HepG2 (cell line): ENCODE results near the gene AHNAK. TPM values are rescaled to one million over a fixed set of nuclear protein-coding genes. Genes with fewer than 3 reads are reported as not detected.

Source experiments
- CC2D1A ChIP-seq: sonication (generic); formaldehyde crosslinking; IDR thresholded peaks from 2 replicates; pipeline ENCODE4 v1.8.1; 2023; ENCODE audit warnings: mild to moderate bottlenecking, missing genetic modification reagents
- ELF4 ChIP-seq: sonication (generic); formaldehyde crosslinking; IDR thresholded peaks from 2 replicates; pipeline ENCODE4 v1.5.0; 2020; ENCODE audit warnings: missing genetic modification reagents, mild to moderate bottlenecking, moderate library complexity, borderline replicate concordance
- HES4 ChIP-seq: sonication (generic); formaldehyde crosslinking; IDR thresholded peaks from 2 replicates; pipeline ENCODE4 v1.9.0; 2021; ENCODE audit warnings: mild to moderate bottlenecking, missing genetic modification reagents, borderline replicate concordance
- NCOA1 ChIP-seq: sonication (generic); formaldehyde crosslinking; IDR thresholded peaks from 2 replicates; pipeline ENCODE4 v1.9.0; 2021; ENCODE audit warnings: missing genetic modification reagents
- NR3C1 ChIP-seq: sonication (generic); formaldehyde crosslinking; IDR thresholded peaks from 2 replicates; pipeline ENCODE4 v1.4.0; 2020; ENCODE audit warnings: missing genetic modification reagents
- TEAD3 ChIP-seq: optimal IDR thresholded peaks from 2 replicates; pipeline ENCODE3; 2016; ENCODE audit warnings: borderline replicate concordance
- ZMYM2 ChIP-seq: sonication (generic); formaldehyde crosslinking; IDR thresholded peaks from 2 replicates; pipeline ENCODE4 v1.8.0; 2022; ENCODE audit warnings: mild to moderate bottlenecking, missing genetic modification reagents
- ZNF180 ChIP-seq: sonication (generic); formaldehyde crosslinking; IDR thresholded peaks from 2 replicates; pipeline ENCODE4 v1.4.0; 2020; ENCODE audit warnings: low read depth, missing genetic modification reagents, borderline replicate concordance
- ZNF33A ChIP-seq: sonication (generic); formaldehyde crosslinking; IDR thresholded peaks from 2 replicates; pipeline ENCODE4 v1.5.1; 2020; ENCODE audit warnings: missing genetic modification reagents, mild to moderate bottlenecking, moderate library complexity, borderline replicate concordance
- ZNF567 ChIP-seq: sonication (generic); formaldehyde crosslinking; IDR thresholded peaks from 2 replicates; pipeline ENCODE4 v1.8.1; 2023; ENCODE audit warnings: mild to moderate bottlenecking, missing genetic modification reagents, borderline replicate concordance
- ZNF598 ChIP-seq: sonication (generic); formaldehyde crosslinking; IDR thresholded peaks from 2 replicates; pipeline ENCODE4 v1.5.1; 2020; ENCODE audit warnings: mild to moderate bottlenecking, missing genetic modification reagents, borderline replicate concordance
- ZNF619 ChIP-seq: sonication (generic); formaldehyde crosslinking; IDR thresholded peaks from 2 replicates; pipeline ENCODE4 v1.4.0; 2020; ENCODE audit warnings: mild to moderate bottlenecking, missing genetic modification reagents
- ZNF747 ChIP-seq: sonication (generic); formaldehyde crosslinking; IDR thresholded peaks from 2 replicates; pipeline ENCODE4 v1.8.1; 2023; ENCODE audit warnings: missing genetic modification reagents, mild to moderate bottlenecking, borderline replicate concordance
- polyA plus RNA-seq, 8 experiments: library from polyadenylated mRNA; depleted of rRNA in 3 of 8; stranded (reverse) in 7 of 8; unstranded in 1 of 8; fragments of >200 nt; fragmentation: Illumina TruSeq in 4 of 8; extraction: Trizol in 4 of 8; gene quantifications; 2 replicates each; pipeline versions ENCODE4 v1.2.1 to v1.2.3, GENCODE V29; 2011 to 2016; ENCODE audit warnings: low read depth in 4 of 8, missing spikeins in 1 of 8, mixed read lengths in 1 of 8; ENCODE audit not compliant: insufficient read depth in 1 of 8
- total RNA-seq, 5 experiments: library from RNA; depleted of rRNA; stranded (reverse); fragments of >200 nt; fragmentation: Illumina TruSeq; extraction: Trizol; gene quantifications; 2 replicates each; pipeline ENCODE4 v1.2.3, GENCODE V29; 2016; ENCODE audit warnings: low read depth in 1 of 5
- TF ChIP-seq, protein P1 (sequence below): sonication (generic); formaldehyde crosslinking; IDR thresholded peaks from 2 replicates; pipeline ENCODE4 v1.4.0; 2020; ENCODE audit warnings: mild to moderate bottlenecking, missing genetic modification reagents
- TF ChIP-seq, protein P2 (sequence below): sonication (generic); formaldehyde crosslinking; IDR thresholded peaks from 2 replicates; pipeline ENCODE4 v1.4.0; 2020; ENCODE audit warnings: missing genetic modification reagents

Gene AHNAK
- total and polyA plus RNA-seq, 2 of the 13 experiments (the other 11 are each of a cell fraction or from before 2014, with no cell fraction given): 23.4 to 25.0 TPM

DNA sequence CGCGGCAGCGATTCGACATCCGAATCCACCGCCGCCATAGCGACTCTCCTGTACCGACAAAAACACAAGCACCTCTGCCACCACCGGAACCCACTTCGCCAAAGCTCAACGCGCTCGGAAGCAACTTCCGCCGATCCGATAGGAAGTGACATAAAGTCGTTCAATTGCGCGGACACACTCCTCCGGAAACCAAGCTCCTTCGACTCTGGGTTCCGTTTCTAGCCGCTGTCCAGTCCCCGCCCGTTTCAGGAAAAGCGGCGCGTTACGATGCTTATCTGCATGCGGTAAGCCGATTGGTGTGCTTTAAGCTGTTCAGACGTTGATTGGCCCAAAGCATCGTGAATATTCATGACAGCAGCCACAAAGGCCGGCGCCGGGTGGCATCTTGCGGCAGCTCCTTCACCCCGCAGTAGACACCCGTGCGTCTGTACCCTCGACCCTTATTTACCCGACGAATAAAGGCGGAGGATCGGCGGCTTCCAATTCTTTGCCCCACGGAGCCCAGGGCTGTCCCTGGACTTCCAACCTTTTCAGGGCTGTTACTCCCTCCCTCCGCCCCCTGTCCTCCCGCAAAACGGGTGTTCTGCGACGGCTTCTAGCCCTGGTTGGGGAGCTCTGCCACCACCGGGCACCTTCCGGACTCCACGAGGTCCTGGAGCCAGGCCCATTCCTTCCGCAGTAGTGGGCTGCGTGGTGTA is 45.0 kb upstream of the AHNAK start, which contains the start of gene TUT1 (continued):
- TF ChIP-seq, protein P1, sequence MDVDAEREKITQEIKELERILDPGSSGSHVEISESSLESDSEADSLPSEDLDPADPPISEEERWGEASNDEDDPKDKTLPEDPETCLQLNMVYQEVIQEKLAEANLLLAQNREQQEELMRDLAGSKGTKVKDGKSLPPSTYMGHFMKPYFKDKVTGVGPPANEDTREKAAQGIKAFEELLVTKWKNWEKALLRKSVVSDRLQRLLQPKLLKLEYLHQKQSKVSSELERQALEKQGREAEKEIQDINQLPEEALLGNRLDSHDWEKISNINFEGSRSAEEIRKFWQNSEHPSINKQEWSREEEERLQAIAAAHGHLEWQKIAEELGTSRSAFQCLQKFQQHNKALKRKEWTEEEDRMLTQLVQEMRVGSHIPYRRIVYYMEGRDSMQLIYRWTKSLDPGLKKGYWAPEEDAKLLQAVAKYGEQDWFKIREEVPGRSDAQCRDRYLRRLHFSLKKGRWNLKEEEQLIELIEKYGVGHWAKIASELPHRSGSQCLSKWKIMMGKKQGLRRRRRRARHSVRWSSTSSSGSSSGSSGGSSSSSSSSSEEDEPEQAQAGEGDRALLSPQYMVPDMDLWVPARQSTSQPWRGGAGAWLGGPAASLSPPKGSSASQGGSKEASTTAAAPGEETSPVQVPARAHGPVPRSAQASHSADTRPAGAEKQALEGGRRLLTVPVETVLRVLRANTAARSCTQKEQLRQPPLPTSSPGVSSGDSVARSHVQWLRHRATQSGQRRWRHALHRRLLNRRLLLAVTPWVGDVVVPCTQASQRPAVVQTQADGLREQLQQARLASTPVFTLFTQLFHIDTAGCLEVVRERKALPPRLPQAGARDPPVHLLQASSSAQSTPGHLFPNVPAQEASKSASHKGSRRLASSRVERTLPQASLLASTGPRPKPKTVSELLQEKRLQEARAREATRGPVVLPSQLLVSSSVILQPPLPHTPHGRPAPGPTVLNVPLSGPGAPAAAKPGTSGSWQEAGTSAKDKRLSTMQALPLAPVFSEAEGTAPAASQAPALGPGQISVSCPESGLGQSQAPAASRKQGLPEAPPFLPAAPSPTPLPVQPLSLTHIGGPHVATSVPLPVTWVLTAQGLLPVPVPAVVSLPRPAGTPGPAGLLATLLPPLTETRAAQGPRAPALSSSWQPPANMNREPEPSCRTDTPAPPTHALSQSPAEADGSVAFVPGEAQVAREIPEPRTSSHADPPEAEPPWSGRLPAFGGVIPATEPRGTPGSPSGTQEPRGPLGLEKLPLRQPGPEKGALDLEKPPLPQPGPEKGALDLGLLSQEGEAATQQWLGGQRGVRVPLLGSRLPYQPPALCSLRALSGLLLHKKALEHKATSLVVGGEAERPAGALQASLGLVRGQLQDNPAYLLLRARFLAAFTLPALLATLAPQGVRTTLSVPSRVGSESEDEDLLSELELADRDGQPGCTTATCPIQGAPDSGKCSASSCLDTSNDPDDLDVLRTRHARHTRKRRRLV: peak; percentile 99
- TF ChIP-seq CC2D1A (CRISPR knock-in tag) (0 out of 2 replicates have a peak, but pooled peaks have one; percentile 26), ZNF747 (peak; percentile 91; the same call in 1 of the 2 replicates), ZMYM2 (CRISPR knock-in tag) (no peak), ZNF619 (peak; percentile 91; the same call in 1 of the 2 replicates), ZNF180 (CRISPR knock-in tag) (no peak), NCOA1 (CRISPR knock-in tag) (no peak), NR3C1 (no peak), ZNF598 (CRISPR knock-in tag) (peak; percentile 78; the same call in 1 of the 2 replicates), HES4 (0 out of 2 replicates have a peak, but pooled peaks have one; percentile 19), TEAD3 (CRISPR knock-in tag) (peak; percentile 87), ZNF33A (CRISPR knock-in tag) (no peak), ELF4 (CRISPR knock-in tag) (peak; percentile 48; the same call in 1 of the 2 replicates), ZNF567 (CRISPR knock-in tag) (peak; percentile 72; the same call in 1 of the 2 replicates)
- TF ChIP-seq, protein P2, sequence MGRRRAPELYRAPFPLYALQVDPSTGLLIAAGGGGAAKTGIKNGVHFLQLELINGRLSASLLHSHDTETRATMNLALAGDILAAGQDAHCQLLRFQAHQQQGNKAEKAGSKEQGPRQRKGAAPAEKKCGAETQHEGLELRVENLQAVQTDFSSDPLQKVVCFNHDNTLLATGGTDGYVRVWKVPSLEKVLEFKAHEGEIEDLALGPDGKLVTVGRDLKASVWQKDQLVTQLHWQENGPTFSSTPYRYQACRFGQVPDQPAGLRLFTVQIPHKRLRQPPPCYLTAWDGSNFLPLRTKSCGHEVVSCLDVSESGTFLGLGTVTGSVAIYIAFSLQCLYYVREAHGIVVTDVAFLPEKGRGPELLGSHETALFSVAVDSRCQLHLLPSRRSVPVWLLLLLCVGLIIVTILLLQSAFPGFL (CRISPR knock-in tag): no peak
